ENCODE results near the gene ILK. TPM values are rescaled to one million over a fixed set of nuclear protein-coding genes. Genes with fewer than 3 reads are reported as not detected.

The ILK gene
- total and polyA plus RNA-seq, 2 of the 13 experiments (the other 11 are each of a cell fraction or from before 2014, with no cell fraction given), result 70.3 to 108 TPM

- TF ChIP-seq UBTF (CRISPR knock-in tag; IDR thresholded peaks at IDR 0.05) (no peak), NR2F2 (IDR thresholded peaks at IDR 0.05; ENCODE audit: borderline replicate concordance, low read depth) (peak; percentile 96), XRCC5 (optimal IDR thresholded peaks at IDR 0.05; ENCODE audit: low read length) (peak; percentile 65), FOSL2 (CRISPR knock-in tag; IDR thresholded peaks at IDR 0.05) (peak; percentile 46; the same call in 1 of the 2 replicates), NR2F1 (CRISPR knock-in tag; IDR thresholded peaks at IDR 0.05) (peak; percentile 87 to 93), ZNF317 (CRISPR knock-in tag; IDR thresholded peaks at IDR 0.05) (no peak), TARDBP (CRISPR knock-in tag; IDR thresholded peaks at IDR 0.05) (no peak), ZNF619 (CRISPR knock-in tag; IDR thresholded peaks at IDR 0.05) (no peak), EEA1 (CRISPR knock-in tag; IDR thresholded peaks at IDR 0.05; ENCODE audit: borderline replicate concordance) (no peak), ZNF281 (CRISPR knock-in tag; IDR thresholded peaks at IDR 0.05; ENCODE audit: borderline replicate concordance) (peak; percentile 75; the same call in 1 of the 2 replicates), ZFP91 (CRISPR knock-in tag; IDR thresholded peaks at IDR 0.05; ENCODE audit: borderline replicate concordance) (0 out of 2 replicates have a peak, but pooled peaks have one; percentile 20)
- TF ChIP-seq, protein P1, sequence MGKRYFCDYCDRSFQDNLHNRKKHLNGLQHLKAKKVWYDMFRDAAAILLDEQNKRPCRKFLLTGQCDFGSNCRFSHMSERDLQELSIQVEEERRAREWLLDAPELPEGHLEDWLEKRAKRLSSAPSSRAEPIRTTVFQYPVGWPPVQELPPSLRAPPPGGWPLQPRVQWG (CRISPR knock-in tag; IDR thresholded peaks at IDR 0.05; ENCODE audit: borderline replicate concordance, low read depth), result no peak
- TF ChIP-seq, protein P2, sequence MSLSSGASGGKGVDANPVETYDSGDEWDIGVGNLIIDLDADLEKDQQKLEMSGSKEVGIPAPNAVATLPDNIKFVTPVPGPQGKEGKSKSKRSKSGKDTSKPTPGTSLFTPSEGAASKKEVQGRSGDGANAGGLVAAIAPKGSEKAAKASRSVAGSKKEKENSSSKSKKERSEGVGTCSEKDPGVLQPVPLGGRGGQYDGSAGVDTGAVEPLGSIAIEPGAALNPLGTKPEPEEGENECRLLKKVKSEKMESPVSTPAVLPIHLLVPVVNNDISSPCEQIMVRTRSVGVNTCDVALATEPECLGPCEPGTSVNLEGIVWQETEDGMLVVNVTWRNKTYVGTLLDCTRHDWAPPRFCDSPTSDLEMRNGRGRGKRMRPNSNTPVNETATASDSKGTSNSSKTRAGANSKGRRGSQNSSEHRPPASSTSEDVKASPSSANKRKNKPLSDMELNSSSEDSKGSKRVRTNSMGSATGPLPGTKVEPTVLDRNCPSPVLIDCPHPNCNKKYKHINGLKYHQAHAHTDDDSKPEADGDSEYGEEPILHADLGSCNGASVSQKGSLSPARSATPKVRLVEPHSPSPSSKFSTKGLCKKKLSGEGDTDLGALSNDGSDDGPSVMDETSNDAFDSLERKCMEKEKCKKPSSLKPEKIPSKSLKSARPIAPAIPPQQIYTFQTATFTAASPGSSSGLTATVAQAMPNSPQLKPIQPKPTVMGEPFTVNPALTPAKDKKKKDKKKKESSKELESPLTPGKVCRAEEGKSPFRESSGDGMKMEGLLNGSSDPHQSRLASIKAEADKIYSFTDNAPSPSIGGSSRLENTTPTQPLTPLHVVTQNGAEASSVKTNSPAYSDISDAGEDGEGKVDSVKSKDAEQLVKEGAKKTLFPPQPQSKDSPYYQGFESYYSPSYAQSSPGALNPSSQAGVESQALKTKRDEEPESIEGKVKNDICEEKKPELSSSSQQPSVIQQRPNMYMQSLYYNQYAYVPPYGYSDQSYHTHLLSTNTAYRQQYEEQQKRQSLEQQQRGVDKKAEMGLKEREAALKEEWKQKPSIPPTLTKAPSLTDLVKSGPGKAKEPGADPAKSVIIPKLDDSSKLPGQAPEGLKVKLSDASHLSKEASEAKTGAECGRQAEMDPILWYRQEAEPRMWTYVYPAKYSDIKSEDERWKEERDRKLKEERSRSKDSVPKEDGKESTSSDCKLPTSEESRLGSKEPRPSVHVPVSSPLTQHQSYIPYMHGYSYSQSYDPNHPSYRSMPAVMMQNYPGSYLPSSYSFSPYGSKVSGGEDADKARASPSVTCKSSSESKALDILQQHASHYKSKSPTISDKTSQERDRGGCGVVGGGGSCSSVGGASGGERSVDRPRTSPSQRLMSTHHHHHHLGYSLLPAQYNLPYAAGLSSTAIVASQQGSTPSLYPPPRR (CRISPR knock-in tag; IDR thresholded peaks at IDR 0.05; ENCODE audit: borderline replicate concordance), result peak; percentile 92
These were observed 50.9 kb downstream of the ILK start (continued) for GRCh38 chr11:6654281-6655019.
